T-helper 1 cell treated with Interleukin-12 subunit alpha and Interleukin-12 subunit beta and Interleukin-4 antibody, amounts not matched to agents 30 μg/mL and 1 μg/mL, for 36 hours (primary cell): ENCODE data around the gene DAAM2.

Experiments
- H3K27ac Mint-ChIP-seq: one replicate; pipeline ENCODE4 v1.8.0; 2021; ENCODE audit warnings: mild to moderate bottlenecking, mixed read lengths
- H3K27me3 Mint-ChIP-seq: one replicate; pipeline ENCODE4 v1.8.0; 2021; ENCODE audit warnings: low read depth, mixed read lengths
- H3K36me3 Mint-ChIP-seq: one replicate; pipeline ENCODE4 v1.8.0; 2021; ENCODE audit warnings: low read depth, mixed read lengths
- H3K4me1 Mint-ChIP-seq: one replicate; pipeline ENCODE4 v1.8.0; 2021; ENCODE audit warnings: low read depth, mixed read lengths
- H3K4me3 Mint-ChIP-seq: one replicate; pipeline ENCODE4 v1.8.0; 2021; ENCODE audit warnings: mild to moderate bottlenecking, moderate library complexity, mixed read lengths
- H3K9me3 Mint-ChIP-seq: one replicate; pipeline ENCODE4 v1.8.0; 2021; ENCODE audit warnings: mixed read lengths

The DAAM2 gene

DNA sequence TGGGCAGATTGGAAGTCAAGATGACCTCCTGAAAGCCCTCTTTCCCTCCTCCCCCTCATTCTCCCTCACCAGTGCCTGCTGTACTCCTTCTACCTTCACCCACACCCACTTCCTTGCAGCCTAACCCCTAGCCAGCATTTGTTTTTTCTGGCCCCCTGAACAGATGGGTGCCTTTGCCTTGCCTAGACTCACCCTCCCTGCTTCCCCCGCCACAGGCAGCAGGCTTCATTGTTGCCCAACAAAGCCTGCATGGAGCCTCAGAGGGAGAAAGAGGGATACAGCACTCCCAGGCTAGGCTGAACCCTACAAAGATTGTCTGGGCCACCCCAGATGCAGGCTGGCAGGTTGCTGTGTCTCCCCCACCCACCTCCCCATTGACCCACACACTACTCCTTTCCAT is 139.4 kb downstream of the DAAM2 start:
- Mint-ChIP-seq H3K4me3 (no peak overlapping the region), H3K9me3 (no peaks in the 10 kb centered on the region), H3K4me1 (peaks cover 3% of the 10 kb centered on the region), H3K27ac (no peak overlapping the region), H3K36me3 (no peaks in the 10 kb centered on the region), H3K27me3 (peaks cover 19% of the 10 kb centered on the region)

DNA sequence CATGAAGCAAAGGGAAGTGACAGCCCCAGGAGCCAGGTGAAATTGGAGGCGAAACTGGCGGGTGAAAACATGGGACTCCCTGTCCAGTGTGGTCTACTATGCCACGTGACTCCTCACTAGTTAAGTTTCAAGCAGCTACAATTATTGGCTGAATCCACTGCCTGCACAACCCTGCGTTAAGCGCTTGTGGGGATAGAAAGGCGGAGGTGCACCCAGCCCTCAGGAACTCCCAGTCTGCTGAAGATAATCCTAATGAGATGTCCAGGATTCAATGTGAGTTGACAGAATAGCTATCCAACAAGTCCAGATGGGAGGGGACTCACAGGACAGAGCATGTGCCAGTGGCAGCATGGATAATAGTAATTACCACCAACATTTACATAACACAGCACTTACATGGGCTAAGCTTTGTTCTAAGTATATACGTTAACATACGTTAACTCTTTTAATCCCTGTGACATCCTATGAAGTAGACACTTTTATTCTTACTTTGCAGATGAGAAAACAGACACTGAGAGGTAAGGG is 140.3 kb downstream of the DAAM2 start:
- Mint-ChIP-seq H3K36me3 (no peaks in the 10 kb centered on the region), H3K27me3 (peaks cover 24% of the 10 kb centered on the region), H3K9me3 (no peaks in the 10 kb centered on the region), H3K4me1 (peaks cover 3% of the 10 kb centered on the region), H3K4me3 (no peak overlapping the region), H3K27ac (no peak overlapping the region)

DNA sequence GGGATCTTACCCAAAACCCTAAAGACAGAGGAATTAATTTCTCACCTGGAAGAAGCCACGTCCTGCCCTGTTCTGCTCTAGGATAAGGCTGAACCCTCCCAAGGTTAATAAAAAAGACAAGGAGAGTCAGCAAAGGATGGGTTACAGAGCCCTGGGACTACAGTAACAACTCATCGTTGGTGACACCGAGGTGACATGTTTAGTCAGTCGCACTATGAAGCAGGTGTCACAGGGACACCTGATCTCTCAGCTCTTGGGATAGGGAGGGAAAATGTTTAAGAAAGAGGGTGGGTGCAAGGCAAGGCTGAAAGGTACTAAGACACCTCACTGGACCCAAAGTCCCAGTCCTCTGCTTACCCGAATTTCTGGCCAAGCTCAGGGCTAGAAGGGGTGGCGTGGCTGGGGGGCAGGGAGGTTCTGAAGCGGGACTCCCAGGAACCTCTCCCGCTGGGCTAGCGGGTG is 141.5 kb downstream of the DAAM2 start:
- no peaks in the 10 kb centered on the region for H3K9me3 Mint-ChIP-seq
- H3K4me1 Mint-ChIP-seq = peaks cover 3% of the 10 kb centered on the region
- no peaks in the 10 kb centered on the region for H3K36me3 Mint-ChIP-seq
- H3K27ac Mint-ChIP-seq = no peak overlapping the region
- H3K27me3 Mint-ChIP-seq = peaks cover 35% of the 10 kb centered on the region
- peak overlapping the region; percentile 74 for H3K4me3 Mint-ChIP-seq

DNA sequence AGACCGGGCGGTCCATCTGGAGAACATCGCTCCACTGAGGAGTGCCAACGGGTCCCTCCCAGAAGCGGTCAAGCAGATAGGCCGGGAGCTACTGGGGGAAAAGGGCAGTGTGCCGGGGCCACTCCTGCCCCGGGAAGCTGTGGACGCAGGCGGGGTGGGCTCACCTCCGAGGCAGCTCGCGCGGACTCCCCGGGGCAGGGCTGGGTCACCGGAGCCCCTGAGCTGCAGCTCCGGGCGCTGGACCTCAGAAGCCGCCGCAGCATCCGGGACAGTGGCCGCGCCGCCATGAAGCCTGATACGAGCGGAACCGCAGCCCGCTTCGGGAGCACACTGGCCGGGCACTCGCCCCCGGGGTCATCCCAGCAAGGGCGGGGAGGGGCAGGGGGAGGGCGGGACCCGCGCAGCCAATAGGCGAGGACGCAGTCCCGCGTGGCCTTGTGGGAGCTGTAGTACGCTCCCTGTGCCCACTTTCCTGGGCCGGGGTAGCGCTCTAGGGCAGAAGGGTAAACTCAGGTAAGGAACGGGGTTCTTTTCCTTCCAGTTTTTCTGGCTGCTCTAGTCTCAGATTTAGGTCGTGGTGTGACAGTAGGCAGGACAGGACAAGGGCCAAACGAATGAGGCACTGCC is 142.1 kb downstream of the DAAM2 start, which contains the start of gene MOCS1:
TSS of gene MOCS1 (minus strand) at position 332 of the 627 bp plus-strand sequence. CDS start at position 287, 45 bp downstream.
- Mint-ChIP-seq H3K4me3 (peak within 1 kb of the TSS; percentile 74), H3K27ac (no peak within 1 kb of the TSS), H3K36me3 (no peaks in the 10 kb centered on the region), H3K4me1 (peaks cover 3% of the 10 kb centered on the region), H3K27me3 (peaks cover 35% of the 10 kb centered on the region), H3K9me3 (no peaks in the 10 kb centered on the region)

DNA sequence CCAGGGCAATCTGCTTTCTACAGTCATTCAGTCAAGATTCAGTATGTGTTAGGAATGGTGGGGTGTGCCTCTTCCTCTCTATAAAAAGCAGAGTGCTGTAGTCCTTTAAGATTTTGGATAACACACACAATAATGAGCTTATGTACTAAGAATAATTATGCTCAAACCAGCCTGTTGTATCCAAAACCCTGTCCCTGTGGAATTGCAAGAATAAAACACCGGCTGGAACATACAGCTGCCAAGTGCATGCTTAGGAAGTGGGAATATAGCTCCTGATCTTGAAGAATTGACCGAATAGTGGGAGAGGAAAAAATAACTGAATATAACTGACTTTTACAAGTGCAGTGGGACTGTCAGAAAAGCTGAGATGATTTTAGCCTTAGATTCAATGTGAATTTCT is 143.1 kb downstream of the DAAM2 start:
- Mint-ChIP-seq H3K27me3 (peaks cover 35% of the 10 kb centered on the region), H3K9me3 (no peaks in the 10 kb centered on the region)

DNA sequence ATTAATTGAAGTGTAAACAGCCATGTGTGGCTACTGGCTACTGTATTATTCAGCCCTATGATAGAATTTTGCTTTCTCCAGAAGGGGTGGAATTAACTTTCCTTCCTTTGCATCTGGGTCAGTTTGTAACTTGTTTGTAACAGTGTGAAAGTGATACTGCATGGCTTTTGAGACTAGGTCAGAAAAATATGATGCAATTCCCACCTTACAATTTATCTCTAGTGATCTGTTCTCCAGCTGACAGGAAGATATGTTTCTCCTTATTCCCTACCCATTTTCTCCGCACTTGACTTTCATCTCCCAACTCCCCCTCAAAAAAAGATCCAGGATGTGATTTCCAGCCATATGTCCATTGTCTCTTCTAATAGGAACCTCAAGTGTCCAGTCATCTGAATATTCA is 144.7 kb downstream of the DAAM2 start:
- H3K4me3 Mint-ChIP-seq = no peak overlapping the region
- H3K27ac Mint-ChIP-seq = no peak overlapping the region
- no peaks in the 10 kb centered on the region for H3K36me3 Mint-ChIP-seq
- H3K4me1 Mint-ChIP-seq = peaks cover 3% of the 10 kb centered on the region
- no peaks in the 10 kb centered on the region for H3K9me3 Mint-ChIP-seq
- H3K27me3 Mint-ChIP-seq = peaks cover 35% of the 10 kb centered on the region

More for the DNA sequence above, 143.1 kb downstream of the DAAM2 start:
- H3K4me3 Mint-ChIP-seq = no peak overlapping the region
- no peaks in the 10 kb centered on the region for H3K36me3 Mint-ChIP-seq
- peaks cover 3% of the 10 kb centered on the region for H3K4me1 Mint-ChIP-seq
- H3K27ac Mint-ChIP-seq = no peak overlapping the region

DNA sequence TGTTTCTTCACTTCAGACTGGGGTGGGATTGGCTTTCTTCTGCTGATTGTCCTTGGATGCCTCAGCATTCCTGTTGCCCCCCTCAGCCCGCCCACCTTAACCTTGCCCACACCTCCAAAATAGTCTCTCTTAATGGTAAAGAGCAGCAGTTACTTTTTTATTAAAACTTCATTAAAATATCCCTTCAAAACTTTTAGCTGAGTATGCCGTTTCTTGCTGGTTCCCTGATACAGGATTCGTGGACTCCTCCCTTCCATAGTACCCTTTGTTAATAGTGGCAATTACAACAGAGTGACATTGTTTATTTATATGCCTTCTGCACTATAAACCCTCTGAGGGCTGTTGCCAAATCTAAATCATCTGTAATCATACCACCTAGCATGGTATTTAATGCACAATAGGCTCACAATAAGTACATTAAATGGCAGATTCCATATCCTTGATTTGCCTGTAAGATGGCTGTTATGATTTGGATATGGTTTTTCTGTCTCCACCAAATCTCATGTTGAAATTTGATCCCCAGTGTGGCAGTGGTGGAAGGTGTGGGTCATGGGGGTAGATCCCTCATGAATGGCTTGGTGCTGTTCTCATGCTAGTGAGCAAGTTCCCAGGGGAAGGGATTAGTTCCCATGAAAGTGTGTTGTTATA is 145.6 kb downstream of the DAAM2 start:
- H3K27ac Mint-ChIP-seq = no peak overlapping the region
- H3K4me1 Mint-ChIP-seq = peaks cover 3% of the 10 kb centered on the region
- no peaks in the 10 kb centered on the region for H3K9me3 Mint-ChIP-seq
- no peaks in the 10 kb centered on the region for H3K36me3 Mint-ChIP-seq
- no peak overlapping the region for H3K4me3 Mint-ChIP-seq
- peaks cover 33% of the 10 kb centered on the region for H3K27me3 Mint-ChIP-seq

DNA sequence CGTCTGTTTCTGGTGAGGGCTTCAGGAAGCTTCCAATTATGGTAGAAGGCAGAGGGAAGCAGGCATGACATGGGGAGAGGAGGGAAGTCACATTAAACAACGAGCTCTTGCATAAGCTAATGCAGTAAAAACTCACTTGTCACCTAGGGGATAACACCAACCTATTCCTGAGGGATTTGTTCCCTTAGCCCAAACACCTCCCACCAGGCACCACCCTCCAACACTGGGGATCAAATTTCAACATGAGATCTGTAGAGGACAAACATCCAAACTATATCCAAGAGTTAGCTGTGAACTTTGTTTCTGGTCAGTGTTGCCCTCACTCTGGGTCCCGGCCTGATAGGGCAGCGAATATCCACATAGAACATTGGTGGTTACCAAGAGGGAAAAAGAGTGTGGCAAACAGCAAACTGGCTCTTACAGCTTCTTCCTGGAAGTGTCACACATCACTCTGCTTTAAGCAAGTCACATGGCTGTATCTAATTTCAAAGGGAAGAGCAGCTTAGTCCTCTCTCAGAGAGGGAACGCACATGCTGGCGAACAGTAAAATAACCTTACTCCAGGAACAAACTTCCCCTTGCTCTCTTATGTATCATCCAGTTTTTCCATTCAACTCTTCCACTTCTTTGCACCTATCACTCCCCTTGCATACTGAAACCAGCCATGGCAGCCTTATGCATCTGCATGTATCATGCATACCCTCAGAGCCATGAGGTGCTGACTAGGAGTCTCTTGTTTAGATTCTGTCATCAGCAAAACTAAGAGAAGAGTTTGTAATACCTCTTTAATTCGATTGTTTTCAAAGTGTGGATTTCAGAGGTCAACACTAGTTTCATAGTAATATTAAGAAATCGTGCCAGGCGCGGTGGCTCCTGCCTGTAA is 146.8 kb downstream of the DAAM2 start:
- H3K4me1 Mint-ChIP-seq = peaks cover 1% of the 10 kb centered on the region
- no peak overlapping the region for H3K27ac Mint-ChIP-seq
- no peaks in the 10 kb centered on the region for H3K9me3 Mint-ChIP-seq
- H3K4me3 Mint-ChIP-seq = no peak overlapping the region
- H3K36me3 Mint-ChIP-seq = no peaks in the 10 kb centered on the region
- H3K27me3 Mint-ChIP-seq = peaks cover 22% of the 10 kb centered on the region

DNA sequence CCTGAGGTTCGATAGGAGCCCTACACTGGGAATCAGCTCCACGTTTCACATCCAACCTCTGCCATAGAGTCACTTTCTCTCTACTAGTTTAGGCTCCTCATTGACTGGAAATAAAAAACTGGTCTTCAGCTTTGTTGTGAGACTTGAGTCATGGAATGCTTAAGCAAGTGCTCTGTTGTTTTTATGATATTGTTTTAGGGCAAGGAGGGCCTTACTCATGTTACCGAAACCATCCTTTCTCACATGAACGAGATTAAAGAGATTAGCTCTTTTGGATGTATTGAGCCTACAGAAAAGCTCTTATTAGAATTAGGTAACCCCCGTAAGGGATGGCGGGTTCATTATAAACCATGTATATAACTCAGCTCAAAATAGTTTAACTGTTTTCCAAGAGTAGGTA is 149.0 kb downstream of the DAAM2 start:
- Mint-ChIP-seq H3K9me3 (no peaks in the 10 kb centered on the region), H3K36me3 (no peaks in the 10 kb centered on the region), H3K4me1 (no peaks in the 10 kb centered on the region), H3K27me3 (peaks cover 16% of the 10 kb centered on the region), H3K4me3 (no peak overlapping the region), H3K27ac (no peak overlapping the region)

DNA sequence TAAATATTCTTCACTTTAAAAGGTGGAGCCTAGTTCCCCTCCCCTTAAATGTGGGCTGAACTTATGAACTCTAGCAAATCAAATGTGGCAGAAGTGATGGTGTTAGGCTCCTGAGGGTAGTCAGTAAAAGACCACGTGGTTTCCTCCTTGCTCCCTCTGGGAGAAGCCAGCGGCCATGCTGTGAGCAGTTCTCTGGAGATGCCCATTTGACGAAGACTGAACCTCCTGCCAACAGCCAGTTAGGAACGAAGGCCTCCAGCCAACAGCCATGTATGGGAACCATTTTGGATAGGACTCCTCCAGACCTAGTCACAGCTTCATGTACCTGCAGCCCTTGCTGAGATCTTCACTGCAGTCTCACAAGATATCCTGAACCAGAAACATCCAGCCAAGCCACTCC is 149.6 kb downstream of the DAAM2 start:
- Mint-ChIP-seq H3K9me3 (no peaks in the 10 kb centered on the region), H3K27ac (no peak overlapping the region), H3K27me3 (peaks cover 15% of the 10 kb centered on the region), H3K4me1 (no peaks in the 10 kb centered on the region), H3K4me3 (no peak overlapping the region), H3K36me3 (no peaks in the 10 kb centered on the region)

DNA sequence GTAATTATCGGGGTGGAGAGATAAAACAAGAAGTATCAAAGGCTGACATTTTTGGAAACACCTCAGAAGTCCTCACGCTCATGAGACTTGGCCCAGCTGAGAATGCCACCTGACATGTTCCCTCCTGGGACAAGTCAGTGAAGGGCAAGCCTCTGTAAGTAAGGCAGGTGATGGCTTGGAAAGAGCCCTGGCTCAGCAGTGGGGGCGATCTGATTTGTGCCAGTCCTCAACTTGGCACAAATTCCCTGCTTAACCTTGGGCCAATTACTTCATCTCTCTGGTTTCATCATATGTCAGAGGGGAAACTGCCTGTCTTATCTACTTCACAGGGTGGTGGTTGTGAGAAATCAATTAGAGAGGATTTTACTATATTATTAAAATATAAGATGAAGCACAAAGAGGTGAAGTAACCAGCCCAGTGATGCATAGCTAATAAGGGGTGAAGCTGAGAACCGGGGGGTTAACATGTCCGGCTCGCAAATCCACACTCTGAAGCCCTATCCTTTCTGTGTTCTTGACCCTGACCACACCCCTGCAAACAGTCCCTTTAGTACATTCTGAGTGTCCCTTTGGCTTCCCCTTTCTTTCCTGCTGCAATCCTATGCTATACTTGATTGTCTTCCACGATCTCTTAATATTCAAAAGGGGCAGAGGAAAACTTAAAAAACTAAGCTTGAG is 150.9 kb downstream of the DAAM2 start:
- H3K4me3 Mint-ChIP-seq = no peak overlapping the region
- H3K36me3 Mint-ChIP-seq = no peaks in the 10 kb centered on the region
- H3K27me3 Mint-ChIP-seq = peaks cover 5% of the 10 kb centered on the region
- H3K27ac Mint-ChIP-seq = no peak overlapping the region
- no peaks in the 10 kb centered on the region for H3K9me3 Mint-ChIP-seq
- H3K4me1 Mint-ChIP-seq = no peaks in the 10 kb centered on the region

DNA sequence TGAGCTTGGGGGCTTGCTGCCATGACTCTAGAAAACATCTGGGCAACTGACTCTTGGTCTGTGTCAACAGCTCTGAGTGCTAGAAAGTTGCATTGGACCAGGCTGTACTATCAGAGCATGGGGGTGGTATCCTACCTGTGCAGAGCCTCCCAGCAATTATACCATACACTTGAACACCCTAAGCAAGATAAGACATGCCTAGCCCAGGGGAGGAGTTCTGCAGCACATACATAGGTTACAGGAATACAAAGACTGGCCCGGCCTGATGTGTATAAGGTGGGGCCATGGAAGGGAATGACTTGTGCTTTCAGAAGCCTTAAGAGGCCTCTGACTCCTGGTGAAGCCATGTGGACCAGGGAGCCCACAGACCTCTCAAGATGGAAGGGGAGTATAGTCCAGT is 153.4 kb downstream of the DAAM2 start:
- H3K9me3 Mint-ChIP-seq = no peaks in the 10 kb centered on the region
- no peak overlapping the region for H3K27ac Mint-ChIP-seq
- no peaks in the 10 kb centered on the region for H3K4me1 Mint-ChIP-seq
- no peak overlapping the region for H3K4me3 Mint-ChIP-seq
- H3K27me3 Mint-ChIP-seq = no peaks in the 10 kb centered on the region
- H3K36me3 Mint-ChIP-seq = no peaks in the 10 kb centered on the region

DNA sequence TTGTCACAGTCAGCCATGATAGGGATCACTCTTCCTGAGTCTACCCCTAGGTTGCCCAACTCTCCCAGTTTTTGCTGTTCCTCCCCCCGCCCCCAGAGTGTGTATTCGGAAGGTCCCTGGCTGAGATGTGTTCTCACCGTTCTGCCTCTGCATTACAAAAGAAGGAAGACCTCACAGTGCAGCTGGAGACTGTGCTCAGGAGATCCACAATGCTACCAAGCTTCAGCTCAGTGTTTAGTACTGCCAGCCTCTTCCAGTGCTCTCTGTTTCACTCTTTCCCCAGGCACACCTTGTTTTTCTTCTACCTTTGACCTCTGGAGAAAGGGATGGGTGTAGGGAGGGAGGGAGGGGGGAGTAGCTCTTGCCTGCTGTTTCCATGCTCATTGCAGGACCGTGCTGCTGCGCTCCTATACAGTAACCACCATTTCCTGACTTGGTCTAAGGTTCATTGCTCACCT is 155.5 kb downstream of the DAAM2 start:
- H3K27me3 Mint-ChIP-seq = no peaks in the 10 kb centered on the region
- no peak overlapping the region for H3K4me3 Mint-ChIP-seq
- H3K9me3 Mint-ChIP-seq = no peaks in the 10 kb centered on the region
- H3K27ac Mint-ChIP-seq = no peak overlapping the region
- H3K36me3 Mint-ChIP-seq = no peaks in the 10 kb centered on the region
- no peaks in the 10 kb centered on the region for H3K4me1 Mint-ChIP-seq

DNA sequence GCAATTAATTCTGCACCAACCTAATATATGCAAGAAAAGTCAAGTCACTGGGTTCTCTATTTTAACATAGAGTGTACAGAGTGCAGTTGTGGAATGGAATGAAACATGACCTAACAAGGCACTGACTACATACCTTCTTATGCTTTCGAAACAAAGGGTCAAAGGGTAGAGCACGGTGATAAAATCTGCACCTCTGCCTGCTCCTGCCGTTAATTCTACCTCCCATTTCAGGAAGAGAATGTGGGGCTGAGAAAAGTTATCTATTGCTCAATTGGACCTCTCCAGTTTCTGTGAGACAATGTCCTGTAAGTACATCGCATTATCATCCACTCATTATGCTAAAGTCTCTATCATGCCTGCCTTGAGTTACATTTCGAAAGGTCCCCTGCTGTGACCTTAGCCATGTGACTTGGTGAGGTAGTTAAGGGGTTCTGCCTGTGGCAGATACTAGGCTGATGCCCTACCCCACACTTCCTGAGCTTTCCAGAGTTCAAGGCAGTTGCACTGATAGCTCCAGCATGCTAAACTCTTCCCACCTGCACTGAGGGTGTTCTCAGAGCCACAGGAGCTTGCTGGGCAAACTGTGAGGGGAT is 156.1 kb downstream of the DAAM2 start:
- Mint-ChIP-seq H3K4me1 (no peaks in the 10 kb centered on the region), H3K4me3 (no peak overlapping the region), H3K27ac (no peak overlapping the region), H3K27me3 (no peaks in the 10 kb centered on the region), H3K9me3 (no peaks in the 10 kb centered on the region), H3K36me3 (no peaks in the 10 kb centered on the region)
